Measurements from ENCODE around the gene MS4A6A. TPM values are rescaled to one million over a fixed set of nuclear protein-coding genes. Genes with fewer than 3 reads are reported as not detected.
"Not testable (repeated sequence)": the region's sequence is repeated elsewhere in the genome, so short reads cannot be mapped to it uniquely, and the experiment has no call there.

MS4A6A gene
- total and polyA plus RNA-seq, 2 donors (not counting 1 experiment from before 2014, with no cell fraction given): not detected

DNA sequence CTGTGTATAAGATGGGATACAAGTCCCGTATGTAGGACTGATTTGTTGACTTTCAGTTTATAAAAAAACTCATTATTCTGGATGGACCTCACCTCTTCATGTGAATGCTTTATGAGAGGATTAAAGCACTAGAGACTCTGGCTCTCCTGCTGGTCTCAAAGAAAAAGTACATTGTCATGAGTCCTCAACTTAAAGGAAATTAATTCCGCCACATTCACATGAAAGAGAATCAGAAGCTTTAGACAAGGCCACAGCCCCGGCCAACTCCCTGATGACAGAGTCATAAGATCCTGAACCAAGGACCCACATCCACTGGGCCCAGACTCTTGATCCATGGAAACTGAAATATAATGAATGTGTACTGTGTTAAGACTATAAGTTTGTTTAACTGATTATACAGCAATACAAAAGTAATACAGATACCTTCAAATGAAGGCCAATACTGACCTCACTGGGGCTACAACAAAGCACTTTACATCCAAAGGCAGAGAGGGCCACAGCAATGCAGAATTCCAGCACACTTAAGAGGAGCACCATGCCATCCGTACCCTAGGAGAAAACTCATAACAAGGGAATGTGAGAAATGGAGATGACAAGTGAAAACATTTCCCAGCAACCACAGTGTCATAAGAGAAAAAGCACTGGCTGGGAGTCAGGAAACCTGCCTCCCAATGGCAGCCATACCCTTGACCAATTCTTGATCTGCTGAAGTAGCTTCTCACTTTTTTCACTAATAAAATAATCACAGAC is 25.4 kb upstream of the MS4A6A start:
- no peak for DNase-seq (ENCODE audit: low read depth in 2 of 2)
- H3K27me3 ChIP-seq (ENCODE audit: control insufficient read depth, insufficient read depth, low read length): no peaks in the 10 kb centered on the region
- H3K36me3 ChIP-seq (ENCODE audit: control insufficient read depth, insufficient read depth, low read length): no peaks in the 10 kb centered on the region
- no peak overlapping the region for H3K4me2 ChIP-seq (ENCODE audit: extremely low read depth, insufficient read depth, low read length)
- H3K79me2 ChIP-seq (ENCODE audit: control insufficient read depth, insufficient read depth, low read length): no peaks in the 10 kb centered on the region
- no peaks in the 10 kb centered on the region for H4K20me1 ChIP-seq (ENCODE audit: control insufficient read depth, extremely low read depth, insufficient read depth, low read length)
- TF ChIP-seq, protein P1, sequence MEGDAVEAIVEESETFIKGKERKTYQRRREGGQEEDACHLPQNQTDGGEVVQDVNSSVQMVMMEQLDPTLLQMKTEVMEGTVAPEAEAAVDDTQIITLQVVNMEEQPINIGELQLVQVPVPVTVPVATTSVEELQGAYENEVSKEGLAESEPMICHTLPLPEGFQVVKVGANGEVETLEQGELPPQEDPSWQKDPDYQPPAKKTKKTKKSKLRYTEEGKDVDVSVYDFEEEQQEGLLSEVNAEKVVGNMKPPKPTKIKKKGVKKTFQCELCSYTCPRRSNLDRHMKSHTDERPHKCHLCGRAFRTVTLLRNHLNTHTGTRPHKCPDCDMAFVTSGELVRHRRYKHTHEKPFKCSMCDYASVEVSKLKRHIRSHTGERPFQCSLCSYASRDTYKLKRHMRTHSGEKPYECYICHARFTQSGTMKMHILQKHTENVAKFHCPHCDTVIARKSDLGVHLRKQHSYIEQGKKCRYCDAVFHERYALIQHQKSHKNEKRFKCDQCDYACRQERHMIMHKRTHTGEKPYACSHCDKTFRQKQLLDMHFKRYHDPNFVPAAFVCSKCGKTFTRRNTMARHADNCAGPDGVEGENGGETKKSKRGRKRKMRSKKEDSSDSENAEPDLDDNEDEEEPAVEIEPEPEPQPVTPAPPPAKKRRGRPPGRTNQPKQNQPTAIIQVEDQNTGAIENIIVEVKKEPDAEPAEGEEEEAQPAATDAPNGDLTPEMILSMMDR (conservative IDR thresholded peaks at IDR 0.05 in 1 of 2, IDR thresholded peaks at IDR 0.05 in 1 of 2; ENCODE audit: low read depth in 1 of 2, low read length in 2 of 2): no peak
- no peak for TF ChIP-seq EZH2 (IDR thresholded peaks at IDR 0.05; ENCODE audit: low read length, missing control alignments)
- no peak overlapping the region for H2AFZ ChIP-seq (ENCODE audit: low read length)
- no peak overlapping the region for H3K4me3 ChIP-seq (replicated peaks in 1 of 4; ENCODE audit: control extremely low read depth in 1 of 4, insufficient read depth in 1 of 4, low read depth in 3 of 4, low read length in 4 of 4)
- H3K27ac ChIP-seq (ENCODE audit: insufficient read depth, low read length): no peak overlapping the region
- H3K9ac ChIP-seq (ENCODE audit: insufficient read depth, low read length): no peak overlapping the region
- H3K9me3 ChIP-seq (ENCODE audit: control insufficient read depth, insufficient read depth, low read depth, low read length): no peaks in the 10 kb centered on the region
- no peaks in the 10 kb centered on the region for H3K4me1 ChIP-seq (ENCODE audit: control insufficient read depth, extremely low read depth, insufficient read depth, low read length)

DNA sequence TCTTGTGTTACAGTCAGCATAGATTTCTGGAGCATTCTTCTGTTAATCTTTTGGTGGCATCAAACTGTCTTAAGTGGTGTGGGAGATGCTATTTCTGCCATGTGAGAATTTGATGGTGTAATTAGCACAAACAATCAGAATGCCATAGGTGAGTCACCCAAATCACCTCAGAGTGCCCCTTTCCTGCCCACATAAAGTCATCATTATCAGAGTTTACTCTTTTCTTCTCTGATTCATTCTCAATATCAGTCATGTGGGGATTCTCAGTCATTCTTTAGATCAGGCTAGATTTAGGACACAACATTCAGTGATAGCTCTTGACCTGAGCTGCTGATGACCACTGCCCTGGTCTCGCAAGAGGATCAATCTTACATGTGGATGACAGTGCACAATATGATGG is 23.7 kb upstream of the MS4A6A start:
- Histone ChIP-seq H4K20me1 (ENCODE audit: control insufficient read depth, extremely low read depth, insufficient read depth, low read length) (no peaks in the 10 kb centered on the region), H3K4me1 (ENCODE audit: control insufficient read depth, extremely low read depth, insufficient read depth, low read length) (no peaks in the 10 kb centered on the region), H3K79me2 (ENCODE audit: control insufficient read depth, insufficient read depth, low read length) (no peaks in the 10 kb centered on the region), H3K9ac (ENCODE audit: insufficient read depth, low read length) (no peak overlapping the region), H3K27ac (ENCODE audit: insufficient read depth, low read length) (no peak overlapping the region), H3K27me3 (ENCODE audit: control insufficient read depth, insufficient read depth, low read length) (no peaks in the 10 kb centered on the region), H3K4me2 (ENCODE audit: extremely low read depth, insufficient read depth, low read length) (no peak overlapping the region), H2AFZ (ENCODE audit: low read length) (no peak overlapping the region), H3K9me3 (ENCODE audit: control insufficient read depth, insufficient read depth, low read depth, low read length) (no peaks in the 10 kb centered on the region), H3K36me3 (ENCODE audit: control insufficient read depth, insufficient read depth, low read length) (no peaks in the 10 kb centered on the region), H3K4me3 (replicated peaks in 1 of 4; ENCODE audit: control extremely low read depth in 1 of 4, insufficient read depth in 1 of 4, low read depth in 3 of 4, low read length in 4 of 4) (no peak overlapping the region)
- TF ChIP-seq, protein P1 (conservative IDR thresholded peaks at IDR 0.05 in 1 of 2, IDR thresholded peaks at IDR 0.05 in 1 of 2; ENCODE audit: low read depth in 1 of 2, low read length in 2 of 2): no peak
- TF ChIP-seq EZH2 (IDR thresholded peaks at IDR 0.05; ENCODE audit: low read length, missing control alignments): no peak
- no peak for DNase-seq (ENCODE audit: low read depth in 2 of 2)

DNA sequence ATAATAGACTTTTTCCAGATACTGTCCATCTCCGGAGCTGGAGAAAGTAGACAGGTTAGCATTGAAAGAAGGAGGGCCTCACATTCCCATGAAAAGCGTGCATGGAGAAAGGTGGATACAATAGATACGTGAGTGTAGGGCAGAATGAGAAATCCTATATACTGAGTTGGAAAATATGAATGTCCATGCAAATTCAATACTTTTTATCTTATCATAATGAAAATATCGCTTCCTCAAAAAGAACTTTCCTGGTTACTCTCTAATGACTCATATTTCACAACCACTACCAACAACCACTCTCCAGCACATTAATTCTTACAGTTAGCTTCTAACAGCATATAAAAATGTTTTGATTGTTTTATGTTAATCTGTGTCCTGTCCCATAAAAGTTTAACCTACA is 22.0 kb upstream of the MS4A6A start:
- Histone ChIP-seq H3K4me3 (replicated peaks in 1 of 4; ENCODE audit: control extremely low read depth in 1 of 4, insufficient read depth in 1 of 4, low read depth in 3 of 4, low read length in 4 of 4) (no peak overlapping the region), H3K4me1 (ENCODE audit: control insufficient read depth, extremely low read depth, insufficient read depth, low read length) (no peaks in the 10 kb centered on the region), H3K9me3 (ENCODE audit: control insufficient read depth, insufficient read depth, low read depth, low read length) (no peaks in the 10 kb centered on the region), H2AFZ (ENCODE audit: low read length) (no peak overlapping the region), H3K36me3 (ENCODE audit: control insufficient read depth, insufficient read depth, low read length) (no peaks in the 10 kb centered on the region), H3K27me3 (ENCODE audit: control insufficient read depth, insufficient read depth, low read length) (no peaks in the 10 kb centered on the region), H3K27ac (ENCODE audit: insufficient read depth, low read length) (no peak overlapping the region), H4K20me1 (ENCODE audit: control insufficient read depth, extremely low read depth, insufficient read depth, low read length) (no peaks in the 10 kb centered on the region), H3K79me2 (ENCODE audit: control insufficient read depth, insufficient read depth, low read length) (no peaks in the 10 kb centered on the region), H3K4me2 (ENCODE audit: extremely low read depth, insufficient read depth, low read length) (no peak overlapping the region), H3K9ac (ENCODE audit: insufficient read depth, low read length) (no peak overlapping the region)
- no peak for TF ChIP-seq EZH2 (IDR thresholded peaks at IDR 0.05; ENCODE audit: low read length, missing control alignments)
- TF ChIP-seq, protein P1 (conservative IDR thresholded peaks at IDR 0.05 in 1 of 2, IDR thresholded peaks at IDR 0.05 in 1 of 2; ENCODE audit: low read depth in 1 of 2, low read length in 2 of 2): no peak
- DNase-seq (ENCODE audit: low read depth in 2 of 2): no peak

DNA sequence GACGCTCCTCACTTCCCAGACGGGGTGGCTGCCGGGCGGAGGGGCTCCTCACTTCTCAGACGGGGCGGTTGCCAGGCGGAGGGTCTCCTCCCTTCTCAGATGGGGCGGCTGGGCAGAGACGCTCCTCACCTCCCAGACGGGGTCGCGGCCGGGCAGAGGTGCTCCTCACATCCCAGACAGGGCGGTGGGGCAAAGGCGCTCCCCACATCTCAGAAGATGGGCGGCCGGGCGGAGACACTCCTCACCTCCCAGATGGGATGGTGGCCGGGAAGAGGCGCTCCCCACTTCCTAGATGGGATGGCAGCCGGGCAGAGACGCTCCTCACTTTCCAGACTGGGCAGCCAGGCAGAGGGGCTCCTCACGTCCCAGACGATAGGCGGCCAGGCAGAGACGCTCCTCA is 18.5 kb upstream of the MS4A6A start:
- H3K4me1 ChIP-seq (ENCODE audit: control insufficient read depth, extremely low read depth, insufficient read depth, low read length); H3K9me3 ChIP-seq (ENCODE audit: control insufficient read depth, insufficient read depth, low read depth, low read length); H3K27ac ChIP-seq (ENCODE audit: insufficient read depth, low read length); H3K4me3 ChIP-seq (replicated peaks in 1 of 4; ENCODE audit: control extremely low read depth in 1 of 4, insufficient read depth in 1 of 4, low read depth in 3 of 4, low read length in 4 of 4); H3K9ac ChIP-seq (ENCODE audit: insufficient read depth, low read length); H3K4me2 ChIP-seq (ENCODE audit: extremely low read depth, insufficient read depth, low read length); DNase-seq (ENCODE audit: low read depth in 2 of 2); H2AFZ ChIP-seq (ENCODE audit: low read length); H3K36me3 ChIP-seq (ENCODE audit: control insufficient read depth, insufficient read depth, low read length); H3K79me2 ChIP-seq (ENCODE audit: control insufficient read depth, insufficient read depth, low read length); H3K27me3 ChIP-seq (ENCODE audit: control insufficient read depth, insufficient read depth, low read length); H4K20me1 ChIP-seq (ENCODE audit: control insufficient read depth, extremely low read depth, insufficient read depth, low read length): not testable (repeated sequence)
